Measurements from ENCODE around the gene UQCR11.

- TF ChIP-seq CTCF (IDR thresholded peaks at IDR 0.05): no peak
- TF ChIP-seq POLR2A (IDR thresholded peaks at IDR 0.05): no peak
- no peak for TF ChIP-seq POLR2AphosphoS5 (IDR thresholded peaks at IDR 0.05)
These were observed 29.6 kb upstream of the UQCR11 start for GRCh38 chr19:1634938-1635243.

All from upper lobe of left lung (tissue), 4 donors.